B cell (primary cell): ENCODE measurements around the gene TOR1A. TPM values are rescaled to one million over a fixed set of nuclear protein-coding genes. Genes with fewer than 3 reads are reported as not detected.

ENCODE experiments used
- ATAC-seq: fragments of 200-7000 bp; cut with Tn5 transposase; one replicate; pipeline ENCODE4 v1.10.0; 2021; ENCODE audit warnings: low read depth, mild to moderate bottlenecking, moderate number of reproducible peaks, moderate library complexity
- CTCF ChIA-PET: fragments of 350-600 bp; sonication (Branson Sonifier 250); formaldehyde crosslinking; loops from one replicate; lab custom pipeline; 2021; ENCODE audit warnings: antibody characterized with exemption, inconsistent platforms; lab: Charles Lee
- POLR2A ChIA-PET: fragments of 350-600 bp; sonication (Branson Sonifier 250); formaldehyde crosslinking; loops from one replicate; lab custom pipeline; 2021; ENCODE audit warnings: antibody characterized with exemption; lab: Charles Lee
- DNase-seq: peaks from one replicate; pipeline ENCODE4 v3.0.0; 2013
- H2AFZ ChIP-seq: 2 replicates; pipeline ENCODE4 v1.6.1; 2012; ENCODE audit warnings: mild to moderate bottlenecking, low read depth, low read length; ENCODE audit not compliant: insufficient read depth, poor library complexity, severe bottlenecking
- H3K27ac ChIP-seq, 2 donors: 1 replicate in 1 of 2; 2 replicates in 1 of 2; pipeline ENCODE4 v1.5.1; 2012 to 2013; ENCODE audit warnings: low read length in 2 of 2, mild to moderate bottlenecking in 2 of 2, moderate library complexity in 1 of 2
- H3K27me3 ChIP-seq, 4 experiments: fragments of 200-600 bp in 1 of 4; sonication (generic) in 1 of 4; replicated peaks in 1 of 4; 1 replicate in 2 of 4; 2 replicates in 2 of 4; pipeline versions ENCODE4 v1.6.1 to v1.7.0; 2013 to 2016; ENCODE audit warnings: low read length in 3 of 4, mild to moderate bottlenecking in 2 of 4, mixed read lengths in 1 of 4, moderate library complexity in 1 of 4; ENCODE audit not compliant: insufficient read depth in 4 of 4, control insufficient read depth in 3 of 4; ENCODE audit errors: control extremely low read depth in 1 of 4
- H3K36me3 ChIP-seq, 2 experiments: replicated peaks in 1 of 2; 1 replicate in 1 of 2; 2 replicates in 1 of 2; pipeline versions ENCODE4 v1.6.1 to v1.7.1; 2013; ENCODE audit warnings: low read length in 1 of 2; ENCODE audit not compliant: insufficient read depth in 2 of 2, control insufficient read depth in 1 of 2; ENCODE audit errors: control extremely low read depth in 1 of 2, extremely low read depth in 1 of 2
- H3K4me1 ChIP-seq, 2 donors: fragments of 200-600 bp in 1 of 2; sonication (generic) in 1 of 2; 1 replicate in 1 of 2; 2 replicates in 1 of 2; pipeline versions ENCODE4 v1.5.1 to v1.6.1; 2013 to 2017; ENCODE audit warnings: low read length in 2 of 2; ENCODE audit not compliant: control insufficient read depth in 2 of 2, insufficient read depth in 2 of 2
- H3K4me2 ChIP-seq: replicated peaks from 2 replicates; pipeline ENCODE3; 2012; ENCODE audit warnings: mild to moderate bottlenecking, low read depth, low read length; ENCODE audit not compliant: poor library complexity, severe bottlenecking
- H3K4me3 ChIP-seq, 5 experiments: fragments of 200-600 bp in 1 of 5; sonication (generic) in 1 of 5; 1 replicate in 3 of 5; 2 replicates in 2 of 5; pipeline versions ENCODE4 v1.5.1 to v1.7.0; 2011 to 2016; ENCODE audit warnings: low read length in 4 of 5, mild to moderate bottlenecking in 4 of 5, low read depth in 2 of 5, control low read depth in 1 of 5, moderate library complexity in 1 of 5; ENCODE audit not compliant: insufficient read depth in 1 of 5; ENCODE audit errors: control extremely low read depth in 1 of 5, extremely low read depth in 1 of 5
- H3K79me2 ChIP-seq: fragments of 200-600 bp; sonication (generic); one replicate; pipeline ENCODE4 v1.6.0; 2016; ENCODE audit warnings: low read length; ENCODE audit not compliant: control insufficient read depth, insufficient read depth
- H3K9ac ChIP-seq: fragments of 200-600 bp; sonication (generic); 2 replicates; pipeline ENCODE4 v1.6.1; 2017; ENCODE audit warnings: mild to moderate bottlenecking, low read length, moderate library complexity
- H3K9me3 ChIP-seq, 3 donors: one replicate each; pipeline versions ENCODE4 v1.6.1 to v1.7.1; 2013; ENCODE audit warnings: low read length in 2 of 3; ENCODE audit not compliant: control insufficient read depth in 2 of 3, insufficient read depth in 1 of 3; ENCODE audit errors: control extremely low read depth in 1 of 3
- H4K20me1 ChIP-seq: 2 replicates; pipeline ENCODE4 v1.6.0; 2012; ENCODE audit warnings: mild to moderate bottlenecking, low read length; ENCODE audit not compliant: insufficient read depth, control insufficient read depth, poor library complexity, severe bottlenecking
- H3K27ac Mint-ChIP-seq: one replicate; pipeline ENCODE4 v1.8.0; 2021; ENCODE audit warnings: mixed read lengths
- H3K27me3 Mint-ChIP-seq: one replicate; pipeline ENCODE4 v1.8.0; 2021; ENCODE audit warnings: mixed read lengths
- H3K4me1 Mint-ChIP-seq: one replicate; pipeline ENCODE4 v1.8.0; 2021; ENCODE audit warnings: mixed read lengths
- H3K4me3 Mint-ChIP-seq: one replicate; pipeline ENCODE4 v1.8.0; 2021; ENCODE audit warnings: mixed read lengths
- H3K9me3 Mint-ChIP-seq: one replicate; pipeline ENCODE4 v1.8.0; 2022; ENCODE audit warnings: mixed read lengths; ENCODE audit not compliant: insufficient read depth
- EZH2 ChIP-seq: IDR thresholded peaks from 2 replicates; pipeline ENCODE4 v1.6.1; 2012; ENCODE audit warnings: borderline replicate concordance, low read depth, mild to moderate bottlenecking, moderate library complexity, low read length; ENCODE audit not compliant: insufficient read depth, poor library complexity, severe bottlenecking
- WGBS: methylation state at CpG from one replicate; pipeline ENCODE4 v1.1.5; 2013; ENCODE audit warnings: missing lambda C conversion rate; ENCODE audit not compliant: insufficient coverage; 5-methylcytosine and 5-hydroxymethylcytosine counted together
- intact Hi-C: fragments of 100-400 bp; cut with micrococcal nuclease; formaldehyde crosslinking; loops from one replicate; pipeline ENCODE4 v1.10.0; 2022
- polyA plus RNA-seq: library from polyadenylated mRNA; depleted of rRNA; stranded (reverse); fragments of >200 nt; gene quantifications from 2 replicates; pipeline ENCODE4 v1.2.3, GENCODE V29; 2012
- total RNA-seq, 2 donors: library from RNA; stranded (reverse); fragments of 120-200 nt in 1 of 2; gene quantifications; 1 replicate in 1 of 2; 2 replicates in 1 of 2; pipeline versions ENCODE4 v1.2.3 to v1.2.4, GENCODE V29; 2013 to 2022
- TF ChIP-seq, protein P1 (sequence below): fragments of 200-600 bp; IDR thresholded peaks from one replicate; pipeline ENCODE4 v1.8.0; 2022; ENCODE audit warnings: antibody characterized with exemption, mild to moderate bottlenecking

TOR1A gene
- total and polyA plus RNA-seq, 2 donors (not counting 1 experiment from before 2014, with no cell fraction given): 28.6 to 30.3 TPM

DNA sequence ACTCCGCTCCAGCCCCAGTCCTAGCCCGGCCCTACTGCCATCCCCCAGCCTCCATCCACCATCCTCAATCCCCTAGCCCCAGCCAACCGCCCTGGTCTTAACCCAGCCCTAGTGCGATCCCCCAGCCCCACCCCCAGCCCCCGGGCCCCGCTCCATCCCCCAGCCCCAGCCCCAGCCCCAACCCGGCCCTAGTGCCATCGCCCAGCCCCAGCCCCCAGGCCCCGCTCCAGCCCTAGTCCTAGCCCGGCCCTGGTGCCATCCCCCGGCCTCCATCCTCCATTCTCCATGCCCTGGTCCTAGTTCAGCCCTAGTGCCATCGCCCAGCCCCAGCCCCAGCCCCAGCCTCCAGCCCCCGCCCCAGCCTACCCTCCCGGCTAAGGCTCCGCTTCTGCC, 398 bp downstream of the TOR1A start:
- WGBS: 0% methylated on average over 4 of the region's 15 CpGs
- DNase-seq (no peak), ATAC-seq (no peak)
- intact Hi-C loops: loop anchor here (5.0 kb wide), 1 partner anchor 219 kb away; the partner anchor contains the start of gene FNBP1
- Histone ChIP-seq H3K36me3 (peaks cover 6 to 24% of the 10 kb centered on the region in 2 experiments), H3K9me3 (no peaks in the 10 kb centered on the region), H3K4me2 (peak overlapping the region; percentile 80), H3K4me1 (peaks cover 7 to 8% of the 10 kb centered on the region in 2 donors), H4K20me1 (peaks cover 10% of the 10 kb centered on the region), H3K9ac (peak overlapping the region; percentile 86), H3K4me3 (peak overlapping the region in 4 of 5 experiments; percentile 49 to 83 (median 76)), H3K79me2 (peaks cover 22% of the 10 kb centered on the region), H3K27me3 (no peaks in the 10 kb centered on the region), H3K27ac (peak overlapping the region in 1 of 2 donors; percentile 68), H2AFZ (peak overlapping the region; percentile 92)
- no peak for TF ChIP-seq EZH2
- TF ChIP-seq, protein P1, sequence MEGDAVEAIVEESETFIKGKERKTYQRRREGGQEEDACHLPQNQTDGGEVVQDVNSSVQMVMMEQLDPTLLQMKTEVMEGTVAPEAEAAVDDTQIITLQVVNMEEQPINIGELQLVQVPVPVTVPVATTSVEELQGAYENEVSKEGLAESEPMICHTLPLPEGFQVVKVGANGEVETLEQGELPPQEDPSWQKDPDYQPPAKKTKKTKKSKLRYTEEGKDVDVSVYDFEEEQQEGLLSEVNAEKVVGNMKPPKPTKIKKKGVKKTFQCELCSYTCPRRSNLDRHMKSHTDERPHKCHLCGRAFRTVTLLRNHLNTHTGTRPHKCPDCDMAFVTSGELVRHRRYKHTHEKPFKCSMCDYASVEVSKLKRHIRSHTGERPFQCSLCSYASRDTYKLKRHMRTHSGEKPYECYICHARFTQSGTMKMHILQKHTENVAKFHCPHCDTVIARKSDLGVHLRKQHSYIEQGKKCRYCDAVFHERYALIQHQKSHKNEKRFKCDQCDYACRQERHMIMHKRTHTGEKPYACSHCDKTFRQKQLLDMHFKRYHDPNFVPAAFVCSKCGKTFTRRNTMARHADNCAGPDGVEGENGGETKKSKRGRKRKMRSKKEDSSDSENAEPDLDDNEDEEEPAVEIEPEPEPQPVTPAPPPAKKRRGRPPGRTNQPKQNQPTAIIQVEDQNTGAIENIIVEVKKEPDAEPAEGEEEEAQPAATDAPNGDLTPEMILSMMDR: no peak
- H3K27me3 Mint-ChIP-seq: no peaks in the 10 kb centered on the region
- H3K4me1 Mint-ChIP-seq: peaks cover 16% of the 10 kb centered on the region
- POLR2A ChIA-PET: interaction anchor here (1.3 kb wide), 1 partner anchor 11 kb away, joined by 3 read pairs; no protein-coding TSS in a partner anchor
- H3K4me3 Mint-ChIP-seq: peak overlapping the region; percentile 86
- CTCF ChIA-PET: no interaction called here
- no peaks in the 10 kb centered on the region for H3K9me3 Mint-ChIP-seq
- H3K27ac Mint-ChIP-seq: peak overlapping the region; percentile 72

DNA sequence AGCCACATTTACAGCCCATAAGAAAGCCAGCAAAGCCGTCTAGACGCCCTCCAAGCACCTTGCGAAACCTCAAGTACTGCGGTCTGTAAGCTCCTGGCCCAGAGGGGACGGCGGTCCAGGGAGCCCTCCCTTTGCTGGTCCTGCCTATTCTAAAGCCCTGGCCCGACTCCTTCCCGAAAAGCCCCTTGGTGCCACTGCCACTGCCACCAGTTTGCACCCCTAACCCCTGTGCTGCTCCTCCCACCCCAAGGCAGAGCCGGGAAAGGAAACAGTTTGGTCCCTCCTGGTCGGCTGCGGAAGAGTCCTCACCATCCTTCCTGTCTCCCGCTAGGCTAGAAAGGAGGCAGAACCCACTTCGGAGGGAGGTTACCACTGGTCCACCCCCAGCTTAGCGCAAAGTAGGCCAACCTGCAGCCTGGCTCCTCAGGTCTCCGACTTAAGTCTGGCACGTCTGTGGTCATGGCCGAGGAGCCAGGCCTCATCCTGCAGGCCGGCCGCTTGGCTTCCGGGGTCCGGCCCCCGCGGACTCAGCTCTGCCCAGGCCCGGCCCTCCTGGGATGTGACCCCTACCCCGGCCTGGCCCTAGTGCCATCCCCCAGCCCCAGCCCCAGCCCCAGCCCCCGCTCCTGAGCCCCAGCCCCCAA, 916 bp downstream of the TOR1A start:
- Histone ChIP-seq H2AFZ (no peak overlapping the region), H3K4me1 (peaks cover 7 to 8% of the 10 kb centered on the region in 2 donors), H3K9ac (peak overlapping the region; percentile 86), H3K9me3 (no peaks in the 10 kb centered on the region), H3K79me2 (peaks cover 27% of the 10 kb centered on the region), H3K4me3 (peak overlapping the region in 4 of 5 experiments; percentile 17 to 83 (median 56)), H3K27me3 (no peaks in the 10 kb centered on the region), H3K27ac (peak overlapping the region in 1 of 2 donors; percentile 23), H4K20me1 (peaks cover 10% of the 10 kb centered on the region), H3K36me3 (peaks cover 6 to 26% of the 10 kb centered on the region in 2 experiments), H3K4me2 (peak overlapping the region; percentile 80)
- ATAC-seq (no peak), DNase-seq (no peak)
- no peaks in the 10 kb centered on the region for H3K27me3 Mint-ChIP-seq
- H3K27ac Mint-ChIP-seq: peak overlapping the region; percentile 32
- peaks cover 16% of the 10 kb centered on the region for H3K4me1 Mint-ChIP-seq
- no peak for TF ChIP-seq EZH2
- TF ChIP-seq, protein P1: no peak
- peak overlapping the region; percentile 86 for H3K4me3 Mint-ChIP-seq
- intact Hi-C loops: loop anchor here (5.0 kb wide), 1 partner anchor 219 kb away; the partner anchor contains the start of gene FNBP1
- CTCF ChIA-PET: interaction anchor here (1.0 kb wide), 1 partner anchor 284 kb away, joined by 3 read pairs; no protein-coding TSS in a partner anchor
- WGBS: 25% methylated on average over 25 of the region's 26 CpGs
- POLR2A ChIA-PET: interaction anchor here (1.3 kb wide), 1 partner anchor 12 kb away, joined by 3 read pairs; no protein-coding TSS in a partner anchor
- H3K9me3 Mint-ChIP-seq: no peaks in the 10 kb centered on the region
